Activated B cell treated with CpG ODN at 0.5 μM for 24 hours (primary cell): ENCODE data around the gene CCDC86. TPM values are rescaled to one million over a fixed set of nuclear protein-coding genes. Genes with fewer than 3 reads are reported as not detected.

Experiments
- ATAC-seq: fragments of 200-7000 bp; cut with Tn5 transposase; one replicate; pipeline ENCODE4 v1.10.0; 2021; ENCODE audit warnings: low read depth, mild to moderate bottlenecking, moderate library complexity
- CTCF ChIA-PET: fragments of 350-600 bp; sonication (Branson Sonifier 250); formaldehyde crosslinking; loops from one replicate; lab custom pipeline; 2021; ENCODE audit warnings: antibody characterized with exemption; lab: Charles Lee
- POLR2A ChIA-PET: fragments of 350-600 bp; sonication (Branson Sonifier 250); formaldehyde crosslinking; loops from one replicate; lab custom pipeline; 2021; ENCODE audit warnings: antibody characterized with exemption; lab: Charles Lee
- DNase-seq: peaks from one replicate; pipeline ENCODE4 v3.0.0; 2022
- H3K27ac Mint-ChIP-seq: one replicate; pipeline ENCODE4 v1.8.0; 2020; ENCODE audit warnings: mixed read lengths
- H3K27me3 Mint-ChIP-seq: one replicate; pipeline ENCODE4 v1.8.0; 2021; ENCODE audit warnings: mixed read lengths
- H3K36me3 Mint-ChIP-seq: one replicate; pipeline ENCODE4 v1.8.0; 2021; ENCODE audit warnings: low read depth, mixed read lengths
- H3K4me1 Mint-ChIP-seq: one replicate; pipeline ENCODE4 v1.8.0; 2021; ENCODE audit warnings: mixed read lengths
- H3K4me3 Mint-ChIP-seq: one replicate; pipeline ENCODE4 v1.8.0; 2020; ENCODE audit warnings: mild to moderate bottlenecking, mixed read lengths
- H3K9me3 Mint-ChIP-seq: one replicate; pipeline ENCODE4 v1.8.0; 2020; ENCODE audit warnings: mixed read lengths
- CTCF ChIP-seq: fragments of 200-600 bp; IDR thresholded peaks from one replicate; pipeline ENCODE4 v1.8.0; 2022; ENCODE audit warnings: antibody characterized with exemption, mild to moderate bottlenecking
- intact Hi-C: fragments of 100-400 bp; cut with micrococcal nuclease; formaldehyde crosslinking; loops from one replicate; pipeline ENCODE4 v1.15.1; 2024
- total RNA-seq: library from RNA; stranded (reverse); gene quantifications from 2 replicates; pipeline ENCODE4 v1.2.3, GENCODE V29; 2022

CCDC86 gene
- total RNA-seq, 1 donor from 2014 or later, result 30.3 TPM

GRCh38 chr11:60798631-60799030 lies 43.3 kb upstream of the CCDC86 start:
- no peak overlapping the region for H3K4me3 Mint-ChIP-seq

GRCh38 chr11:60801194-60801593 lies 40.7 kb upstream of the CCDC86 start:
- Mint-ChIP-seq H3K4me1 (no peaks in the 10 kb centered on the region), H3K4me3 (no peak overlapping the region), H3K9me3 (no peaks in the 10 kb centered on the region), H3K27me3 (peaks cover 16% of the 10 kb centered on the region), H3K36me3 (no peaks in the 10 kb centered on the region), H3K27ac (no peak overlapping the region)
- no peak for TF ChIP-seq CTCF
- ChIA-PET POLR2A (no interaction called here), CTCF (no interaction called here)
- no peak for ATAC-seq
- intact Hi-C loops, result no loop called here
- DNase-seq, result no peak

More at GRCh38 chr11:60798631-60799030, 43.3 kb upstream of the CCDC86 start:
- no peaks in the 10 kb centered on the region for H3K36me3 Mint-ChIP-seq
- DNase-seq (no peak), ATAC-seq (no peak)
- POLR2A ChIA-PET, result no interaction called here
- no peak overlapping the region for H3K27ac Mint-ChIP-seq
- no peak for TF ChIP-seq CTCF
- H3K9me3 Mint-ChIP-seq, result no peaks in the 10 kb centered on the region
- intact Hi-C loops, result no loop called here
- H3K4me1 Mint-ChIP-seq, result no peaks in the 10 kb centered on the region
- peaks cover 9% of the 10 kb centered on the region for H3K27me3 Mint-ChIP-seq
- CTCF ChIA-PET, result no interaction called here

GRCh38 chr11:60803273-60803936 lies 38.5 kb upstream of the CCDC86 start:
- POLR2A ChIA-PET, result no interaction called here
- ATAC-seq, result no peak
- H3K27ac Mint-ChIP-seq, result no peak overlapping the region
- no peaks in the 10 kb centered on the region for H3K9me3 Mint-ChIP-seq
- CTCF ChIA-PET, result no interaction called here
- no peak for DNase-seq
- no peaks in the 10 kb centered on the region for H3K36me3 Mint-ChIP-seq
- no peak for TF ChIP-seq CTCF
- no peaks in the 10 kb centered on the region for H3K4me1 Mint-ChIP-seq
- no peak overlapping the region for H3K4me3 Mint-ChIP-seq
- intact Hi-C loops, result no loop called here
- H3K27me3 Mint-ChIP-seq, result peaks cover 18% of the 10 kb centered on the region

- H3K9me3 Mint-ChIP-seq, result no peaks in the 10 kb centered on the region
- CTCF ChIA-PET, result no interaction called here
- H3K27me3 Mint-ChIP-seq, result peaks cover 30% of the 10 kb centered on the region
Measured at GRCh38 chr11:60809249-60809648, 32.7 kb upstream of the CCDC86 start.

GRCh38 chr11:60809691-60810090 lies 32.2 kb upstream of the CCDC86 start:
- Mint-ChIP-seq H3K4me3 (no peak overlapping the region), H3K27me3 (peaks cover 30% of the 10 kb centered on the region), H3K9me3 (no peaks in the 10 kb centered on the region), H3K36me3 (no peaks in the 10 kb centered on the region), H3K27ac (no peak overlapping the region), H3K4me1 (no peaks in the 10 kb centered on the region)
- ChIA-PET CTCF (no interaction called here), POLR2A (no interaction called here)
- DNase-seq (no peak), ATAC-seq (no peak)
- no peak for TF ChIP-seq CTCF
- intact Hi-C loops, result no loop called here

More at GRCh38 chr11:60809249-60809648, 32.7 kb upstream of the CCDC86 start:
- no peak overlapping the region for H3K27ac Mint-ChIP-seq
- no peak for TF ChIP-seq CTCF
- no peaks in the 10 kb centered on the region for H3K36me3 Mint-ChIP-seq
- DNase-seq (no peak), ATAC-seq (no peak)
- no peak overlapping the region for H3K4me3 Mint-ChIP-seq
- no peaks in the 10 kb centered on the region for H3K4me1 Mint-ChIP-seq
- POLR2A ChIA-PET, result no interaction called here
- intact Hi-C loops, result no loop called here
